ENCODE data around the gene ZNF354C. TPM values are rescaled to one million over a fixed set of nuclear protein-coding genes. Genes with fewer than 3 reads are reported as not detected.

The ZNF354C gene
- polyA plus RNA-seq, 1 experiment: 2.0 TPM

- Histone ChIP-seq H3K4me3 (ENCODE audit: low read depth, low read length) (no peak overlapping the region), H3K27me3 (ENCODE audit: control insufficient read depth, insufficient read depth, low read length) (no peaks in the 10 kb centered on the region), H3K36me3 (ENCODE audit: control insufficient read depth, insufficient read depth, low read length) (peaks cover 48% of the 10 kb centered on the region)
- ChIA-PET POLR2A (no interaction called here), CTCF (no interaction called here)
- DNase-seq (ENCODE audit: low read depth): no peak
- TF ChIP-seq CTCF (IDR thresholded peaks at IDR 0.05; ENCODE audit: insufficient read depth, low read depth, low read length): no peak
Measured at GRCh38 chr5:179130101-179130681, 70.0 kb downstream of the ZNF354C start.

GRCh38 chr5:179131321-179131835 is 71.2 kb downstream of the ZNF354C start:
- H3K27me3 ChIP-seq (ENCODE audit: control insufficient read depth, insufficient read depth, low read length): no peaks in the 10 kb centered on the region
- CTCF ChIA-PET: no interaction called here
- TF ChIP-seq CTCF (IDR thresholded peaks at IDR 0.05; ENCODE audit: insufficient read depth, low read depth, low read length): no peak
- POLR2A ChIA-PET: no interaction called here
- H3K4me3 ChIP-seq (ENCODE audit: low read depth, low read length): no peak overlapping the region
- H3K36me3 ChIP-seq (ENCODE audit: control insufficient read depth, insufficient read depth, low read length): peaks cover 49% of the 10 kb centered on the region
- DNase-seq (ENCODE audit: low read depth): no peak

GRCh38 chr5:179131886-179132585 is 71.9 kb downstream of the ZNF354C start:
- ChIA-PET CTCF (no interaction called here), POLR2A (no interaction called here)
- Histone ChIP-seq H3K4me3 (ENCODE audit: low read depth, low read length) (no peak overlapping the region), H3K36me3 (ENCODE audit: control insufficient read depth, insufficient read depth, low read length) (peaks cover 44% of the 10 kb centered on the region), H3K27me3 (ENCODE audit: control insufficient read depth, insufficient read depth, low read length) (no peaks in the 10 kb centered on the region)
- TF ChIP-seq CTCF (IDR thresholded peaks at IDR 0.05; ENCODE audit: insufficient read depth, low read depth, low read length): no peak
- DNase-seq (ENCODE audit: low read depth): no peak

- peaks cover 40% of the 10 kb centered on the region for H3K36me3 ChIP-seq (ENCODE audit: control insufficient read depth, insufficient read depth, low read length)
- ChIA-PET CTCF (no interaction called here), POLR2A (no interaction called here)
- H3K27me3 ChIP-seq (ENCODE audit: control insufficient read depth, insufficient read depth, low read length): no peaks in the 10 kb centered on the region
- no peak for TF ChIP-seq CTCF (IDR thresholded peaks at IDR 0.05; ENCODE audit: insufficient read depth, low read depth, low read length)
- no peak for DNase-seq (ENCODE audit: low read depth)
- no peak overlapping the region for H3K4me3 ChIP-seq (ENCODE audit: low read depth, low read length)
Measured at GRCh38 chr5:179132586-179133355, 72.6 kb downstream of the ZNF354C start.

Other genes with a start within 250 kb of the ZNF354C start
- gene ZNF354B, start 200.4 kb upstream of the ZNF354C start, polyA plus RNA-seq (2011; rRNA removed): 6.5 and 7.1 TPM in 2 replicates
- gene ZFP2, start 164.5 kb upstream of the ZNF354C start, polyA plus RNA-seq (2011; rRNA removed): 0.17 and 0.32 TPM in 2 replicates
- gene ZNF454, start 119.2 kb upstream of the ZNF354C start, polyA plus RNA-seq (2011; rRNA removed): 0.15 and 0.21 TPM in 2 replicates
- not detected in 2 replicates for gene GRM6, start 65.1 kb upstream of the ZNF354C start, polyA plus RNA-seq (2011; rRNA removed)
- gene ZNF879, start 36.6 kb upstream of the ZNF354C start, polyA plus RNA-seq (2011; rRNA removed): 2.1 and 2.2 TPM in 2 replicates

Measured in BJ (cell line).